PC-9 (cell line): Measurements from ENCODE around the gene MRPL21.

Experiments
- CTCF ChIP-seq: fragments of 200-600 bp; sonication (generic); conservative IDR thresholded peaks from 2 replicates; pipeline ENCODE4 v1.6.1; 2017; ENCODE audit warnings: mixed run types, antibody characterized with exemption, mild to moderate bottlenecking, moderate library complexity
- EZH2 ChIP-seq: fragments of 200-600 bp; sonication (generic); IDR thresholded peaks from 2 replicates; pipeline ENCODE4 v1.8.0; 2017; ENCODE audit warnings: antibody characterized with exemption, low read depth

GRCh38 chr11:68908273-68908672, 4.6 kb upstream of the MRPL21 start:
- TF ChIP-seq CTCF, result no peak
- no peak for TF ChIP-seq EZH2
